SIG-M5 (cell line): ENCODE data around the gene THUMPD1.
"Not testable (repeated sequence)": the region's sequence is repeated elsewhere in the genome, so short reads cannot be mapped to it uniquely, and the experiment has no call there.

Experiments used
- DNase-seq: peaks from one replicate; lab custom pipeline; 2025; lab: John Stamatoyannopoulos, UW

Gene THUMPD1

GRCh38 chr16:20749474-20749873, 7.9 kb upstream of the THUMPD1 start:
- no peak for DNase-seq

- peak; percentile 82 for DNase-seq
These were observed 5.6 kb upstream of the THUMPD1 start for GRCh38 chr16:20747030-20747816.

- no peak for DNase-seq
These were observed 4.8 kb upstream of the THUMPD1 start for GRCh38 chr16:20746461-20746860.

- no peak for DNase-seq
These were observed 3.4 kb upstream of the THUMPD1 start for GRCh38 chr16:20744922-20745440.

- DNase-seq: no peak
These were observed 2.0 kb upstream of the THUMPD1 start for GRCh38 chr16:20743591-20743990.

GRCh38 chr16:20740901-20741521, 607 bp downstream of the THUMPD1 start:
- DNase-seq: no peak

- no peak for DNase-seq
These were observed 1.4 kb downstream of the THUMPD1 start for GRCh38 chr16:20740007-20740883.

GRCh38 chr16:20735490-20735889, 6.1 kb downstream of the THUMPD1 start:
- no peak for DNase-seq

GRCh38 chr16:20734782-20735181, 6.8 kb downstream of the THUMPD1 start:
- DNase-seq: no peak

GRCh38 chr16:20734056-20734455, 7.6 kb downstream of the THUMPD1 start:
- no peak for DNase-seq

GRCh38 chr16:20729141-20729540, 12.5 kb downstream of the THUMPD1 start:
- DNase-seq: no peak

- DNase-seq: no peak
These were observed 14.4 kb downstream of the THUMPD1 start for GRCh38 chr16:20727181-20727580.

- no peak for DNase-seq
These were observed 15.0 kb downstream of the THUMPD1 start for GRCh38 chr16:20726661-20727060.

GRCh38 chr16:20720251-20720650, 21.4 kb downstream of the THUMPD1 start:
- DNase-seq: no peak

- DNase-seq: not testable (repeated sequence)
These were observed 23.9 kb downstream of the THUMPD1 start for GRCh38 chr16:20717718-20718117.

GRCh38 chr16:20711277-20711911, 30.2 kb downstream of the THUMPD1 start:
- no peak for DNase-seq

- not testable (repeated sequence) for DNase-seq
These were observed 33.5 kb downstream of the THUMPD1 start for GRCh38 chr16:20708129-20708528.

GRCh38 chr16:20707461-20707860, 34.2 kb downstream of the THUMPD1 start:
- DNase-seq: no peak

GRCh38 chr16:20705972-20706371, 35.6 kb downstream of the THUMPD1 start:
- not testable (repeated sequence) for DNase-seq

- no peak for DNase-seq
These were observed 37.3 kb downstream of the THUMPD1 start for GRCh38 chr16:20704281-20704680.

GRCh38 chr16:20701692-20702091, 39.9 kb downstream of the THUMPD1 start:
- DNase-seq: not testable (repeated sequence)

- DNase-seq: no peak
These were observed 45.0 kb downstream of the THUMPD1 start for GRCh38 chr16:20696618-20697017.
